Mammary epithelial cell (primary cell): ENCODE results near the gene SLC1A2.

Experiments
- EZH2 ChIP-seq: IDR thresholded peaks from 2 replicates; pipeline ENCODE4 v1.6.1; 2012; ENCODE audit warnings: low read length, inconsistent platforms, borderline replicate concordance
- TF ChIP-seq, protein P1 (sequence below), 2 donors: IDR thresholded peaks in 1 of 2; conservative IDR thresholded peaks in 1 of 2; 2 replicates each; pipeline ENCODE4 v1.5.1; 2011 to 2012; ENCODE audit warnings: inconsistent platforms in 2 of 2, low read length in 2 of 2, mild to moderate bottlenecking in 2 of 2, control low read depth in 1 of 2, low read depth in 1 of 2; ENCODE audit not compliant: insufficient read depth in 1 of 2; ENCODE audit errors: extremely low read depth in 1 of 2

GRCh38 chr11:35281169-35281688, 138.1 kb downstream of the SLC1A2 start:
- TF ChIP-seq, protein P1, sequence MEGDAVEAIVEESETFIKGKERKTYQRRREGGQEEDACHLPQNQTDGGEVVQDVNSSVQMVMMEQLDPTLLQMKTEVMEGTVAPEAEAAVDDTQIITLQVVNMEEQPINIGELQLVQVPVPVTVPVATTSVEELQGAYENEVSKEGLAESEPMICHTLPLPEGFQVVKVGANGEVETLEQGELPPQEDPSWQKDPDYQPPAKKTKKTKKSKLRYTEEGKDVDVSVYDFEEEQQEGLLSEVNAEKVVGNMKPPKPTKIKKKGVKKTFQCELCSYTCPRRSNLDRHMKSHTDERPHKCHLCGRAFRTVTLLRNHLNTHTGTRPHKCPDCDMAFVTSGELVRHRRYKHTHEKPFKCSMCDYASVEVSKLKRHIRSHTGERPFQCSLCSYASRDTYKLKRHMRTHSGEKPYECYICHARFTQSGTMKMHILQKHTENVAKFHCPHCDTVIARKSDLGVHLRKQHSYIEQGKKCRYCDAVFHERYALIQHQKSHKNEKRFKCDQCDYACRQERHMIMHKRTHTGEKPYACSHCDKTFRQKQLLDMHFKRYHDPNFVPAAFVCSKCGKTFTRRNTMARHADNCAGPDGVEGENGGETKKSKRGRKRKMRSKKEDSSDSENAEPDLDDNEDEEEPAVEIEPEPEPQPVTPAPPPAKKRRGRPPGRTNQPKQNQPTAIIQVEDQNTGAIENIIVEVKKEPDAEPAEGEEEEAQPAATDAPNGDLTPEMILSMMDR (conservative IDR thresholded peaks at IDR 0.05 in 1 of 2, IDR thresholded peaks at IDR 0.05 in 1 of 2; ENCODE audit: extremely low read depth in 1 of 2, insufficient read depth in 1 of 2, low read depth in 1 of 2, low read length in 2 of 2), result no peak
- no peak for TF ChIP-seq EZH2
